GM04504 (cell line): ENCODE results near the gene EIF4E1B.

Experiments
- DNase-seq: peaks from one replicate; pipeline ENCODE4 v3.0.0-alpha.2; 2012; ENCODE audit warnings: low read depth

EIF4E1B gene

GRCh38 chr5:176606032-176606431 lies 24.4 kb upstream of the EIF4E1B start:
- no peak for DNase-seq

GRCh38 chr5:176606875-176607274 lies 23.6 kb upstream of the EIF4E1B start:
- no peak for DNase-seq

- DNase-seq = no peak
Measured at GRCh38 chr5:176608142-176608705, 22.3 kb upstream of the EIF4E1B start.

GRCh38 chr5:176608937-176609723 lies 21.3 kb upstream of the EIF4E1B start:
- no peak for DNase-seq

GRCh38 chr5:176609724-176610434 lies 20.6 kb upstream of the EIF4E1B start, which contains the start of gene GPRIN1:
Gene GPRIN1 (minus strand): TSS chr5:176610156. CDS start chr5:176599834, 10,322 bp downstream.
- peak; percentile 27 for DNase-seq

- DNase-seq = no peak
Measured at GRCh38 chr5:176610435-176610773, 20.1 kb upstream of the EIF4E1B start.

GRCh38 chr5:176611435-176611834 lies 19.0 kb upstream of the EIF4E1B start:
- DNase-seq = peak; percentile 66

- no peak for DNase-seq
Measured at GRCh38 chr5:176612008-176612407, 18.5 kb upstream of the EIF4E1B start.

GRCh38 chr5:176612855-176613254 lies 17.6 kb upstream of the EIF4E1B start:
- no peak for DNase-seq

GRCh38 chr5:176614805-176615478 lies 15.5 kb upstream of the EIF4E1B start:
- DNase-seq = peak; percentile 32

GRCh38 chr5:176616511-176616910 lies 14.0 kb upstream of the EIF4E1B start:
- no peak for DNase-seq

GRCh38 chr5:176618783-176619182 lies 11.7 kb upstream of the EIF4E1B start:
- DNase-seq = no peak

- peak; percentile 28 for DNase-seq
Measured at GRCh38 chr5:176619203-176619568, 11.3 kb upstream of the EIF4E1B start.

- DNase-seq = no peak
Measured at GRCh38 chr5:176619569-176620332, 10.7 kb upstream of the EIF4E1B start.

GRCh38 chr5:176620333-176620981 lies 10.0 kb upstream of the EIF4E1B start:
- no peak for DNase-seq

GRCh38 chr5:176621661-176622079 lies 8.8 kb upstream of the EIF4E1B start:
- DNase-seq = no peak

- DNase-seq = no peak
Measured at GRCh38 chr5:176624142-176624541, 6.3 kb upstream of the EIF4E1B start.

- no peak for DNase-seq
Measured at GRCh38 chr5:176624938-176625337, 5.5 kb upstream of the EIF4E1B start.

GRCh38 chr5:176625512-176625911 lies 5.0 kb upstream of the EIF4E1B start:
- DNase-seq = no peak

GRCh38 chr5:176625966-176626875 lies 4.3 kb upstream of the EIF4E1B start:
- no peak for DNase-seq
